NCI-H446 treated with DMSO at 0.1 percent for 48 hours (cell line): ENCODE data around the gene DISC1.

Experiments used
- DNase-seq: peaks from one replicate; lab custom pipeline; 2025; lab: John Stamatoyannopoulos, UW

The DISC1 gene

GRCh38 chr1:231817801-231818200, 191.2 kb downstream of the DISC1 start:
- no peak for DNase-seq

- no peak for DNase-seq
Observed at GRCh38 chr1:231818337-231818736, 191.7 kb downstream of the DISC1 start.

DNA sequence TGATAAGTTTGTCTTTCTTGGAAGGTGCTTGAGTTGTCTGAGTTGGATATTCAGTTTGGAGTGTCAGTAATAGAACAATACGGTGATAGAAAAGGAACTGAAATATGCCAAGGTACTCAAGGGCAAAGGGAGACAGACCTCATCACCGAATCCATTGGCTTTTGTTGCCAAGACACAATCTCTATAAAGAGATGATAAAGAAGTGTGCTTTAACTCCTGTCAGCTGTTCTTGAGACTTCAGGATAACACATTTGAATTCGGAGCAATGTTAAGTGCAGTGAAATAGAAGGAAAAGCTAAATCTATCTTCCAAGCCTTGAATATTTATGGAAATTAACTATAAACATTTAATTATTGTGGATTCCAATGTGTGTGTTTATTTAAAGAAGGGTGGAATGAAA, 194.7 kb downstream of the DISC1 start:
- no peak for DNase-seq

DNA sequence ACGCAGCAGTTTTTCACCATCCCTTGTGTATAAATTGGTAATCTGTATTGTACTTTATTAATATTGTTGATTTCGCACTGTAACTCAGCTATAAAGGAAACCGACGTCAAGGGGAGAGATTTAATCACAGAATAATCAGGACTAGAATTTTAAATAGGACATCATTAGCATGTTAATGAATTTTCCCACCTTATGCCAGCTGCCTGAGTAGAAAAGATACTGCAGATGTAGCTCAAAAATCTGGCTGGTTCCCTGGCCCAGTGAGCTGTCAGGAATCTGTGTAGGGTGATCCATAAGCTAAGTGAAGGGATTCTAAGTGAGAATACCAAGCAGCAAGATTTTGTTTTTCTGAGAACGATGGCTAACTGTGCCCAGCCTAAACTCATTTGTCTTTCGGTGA, 195.5 kb downstream of the DISC1 start:
- DNase-seq = no peak

DNA sequence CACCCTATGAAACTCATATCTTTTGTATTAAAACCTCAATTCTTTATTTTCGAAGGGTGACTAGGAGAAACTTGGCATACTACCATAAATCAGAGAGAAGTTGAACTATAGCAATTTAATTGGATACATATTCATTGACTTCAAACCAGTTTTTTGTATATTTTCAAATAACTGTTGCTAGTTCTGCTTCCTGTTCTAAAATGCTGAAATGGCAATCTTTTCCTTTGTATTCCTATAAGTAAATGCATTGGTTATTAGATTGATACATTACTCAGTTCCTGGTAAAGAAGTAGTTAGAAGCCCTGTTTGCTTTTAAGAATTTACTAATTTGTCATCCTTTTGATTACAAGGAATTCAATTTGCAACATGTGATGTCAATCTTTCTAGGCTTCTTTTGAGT, 200.0 kb downstream of the DISC1 start:
- DNase-seq = no peak

DNA sequence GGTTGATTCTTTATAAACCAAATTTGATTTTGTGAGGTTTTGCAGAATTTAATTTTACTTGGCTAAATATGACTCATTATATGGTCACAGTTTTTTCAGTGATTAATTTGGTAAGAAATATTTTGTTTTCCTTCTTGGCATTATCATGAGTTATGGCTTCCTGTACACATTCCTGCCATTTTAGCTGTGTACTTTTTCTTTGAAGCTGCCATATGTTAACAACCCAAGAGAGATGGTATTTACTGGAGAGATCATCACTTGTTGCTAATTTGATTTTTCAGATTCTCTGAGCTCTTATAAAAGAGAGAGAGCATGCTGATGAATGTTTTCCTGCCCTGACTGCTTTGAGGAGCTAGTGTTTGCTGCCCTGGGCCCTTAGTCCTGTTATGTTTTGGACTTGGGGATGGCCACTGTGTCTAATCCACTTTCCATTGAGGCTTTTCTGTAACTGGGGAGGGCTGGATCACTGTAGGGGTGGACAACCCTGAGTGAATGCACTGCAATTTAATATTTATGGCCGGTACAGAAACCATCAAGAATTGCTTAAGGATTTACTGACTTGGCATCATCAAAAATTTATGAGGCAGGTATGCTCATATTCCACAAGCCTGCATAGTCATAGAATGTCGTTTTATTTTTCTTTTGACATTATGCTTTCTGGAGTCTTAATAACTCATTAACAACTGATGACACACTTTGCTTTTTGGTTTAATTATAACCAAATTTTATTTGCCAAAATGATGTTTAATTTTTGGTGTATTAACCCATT, 200.9 kb downstream of the DISC1 start:
- peak; percentile 14 for DNase-seq

DNA sequence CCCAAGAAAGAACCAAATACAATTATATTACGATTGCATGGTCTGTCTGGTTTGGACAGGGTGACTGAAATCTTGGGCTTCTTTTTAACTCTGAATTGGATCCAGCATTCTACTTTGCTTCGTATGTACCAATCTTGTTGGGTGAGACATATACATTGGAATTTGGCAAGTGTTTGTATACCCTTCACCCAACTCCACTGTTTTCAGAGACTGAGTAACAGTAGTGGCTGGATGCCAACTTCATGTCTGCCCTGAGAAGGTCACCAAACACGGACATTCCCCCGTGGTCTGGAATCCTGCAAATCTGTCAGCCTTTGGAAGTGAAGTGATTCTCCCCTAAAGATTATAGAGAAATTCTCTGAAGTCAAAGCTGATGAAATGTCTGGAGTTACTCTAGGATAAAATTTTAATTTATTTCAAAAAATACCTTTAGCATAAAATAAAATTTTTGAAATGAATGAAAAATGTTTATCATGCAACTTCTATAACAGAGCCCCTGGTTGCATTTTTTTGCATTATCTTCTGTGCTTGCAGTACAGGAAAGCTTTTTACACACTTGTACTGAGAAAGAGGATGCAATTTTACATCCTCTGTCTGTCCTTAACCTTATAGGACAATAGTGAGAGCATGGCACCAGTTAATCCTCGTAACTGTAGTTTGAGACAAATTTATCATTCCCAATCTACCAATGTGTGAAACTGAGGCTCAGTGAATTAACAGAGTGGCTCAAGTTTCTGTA, 201.8 kb downstream of the DISC1 start:
- peak; percentile 29 for DNase-seq

DNA sequence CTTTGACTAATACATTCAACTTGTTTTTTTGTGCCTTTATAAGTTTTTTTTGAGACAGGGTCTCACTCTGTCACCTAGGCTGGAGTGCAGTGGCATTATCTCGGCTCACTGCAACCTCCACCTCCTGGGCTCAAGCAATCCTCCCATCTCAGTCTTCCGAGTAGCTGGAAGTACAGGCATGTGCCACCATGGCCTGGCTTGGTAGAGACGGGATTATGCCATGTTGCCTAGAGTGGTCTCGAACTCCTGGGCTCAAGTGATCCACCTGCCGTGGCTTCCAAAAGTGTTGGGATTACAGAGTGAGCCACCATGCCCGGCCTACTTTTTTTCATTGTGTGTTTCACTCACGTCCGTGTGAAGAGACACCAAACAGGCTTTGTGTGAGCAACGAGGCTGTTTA, 202.7 kb downstream of the DISC1 start:
- no peak for DNase-seq

GRCh38 chr1:231836227-231836893, 209.8 kb downstream of the DISC1 start:
- no peak for DNase-seq

GRCh38 chr1:231838521-231838920, 211.9 kb downstream of the DISC1 start:
- DNase-seq = no peak

DNA sequence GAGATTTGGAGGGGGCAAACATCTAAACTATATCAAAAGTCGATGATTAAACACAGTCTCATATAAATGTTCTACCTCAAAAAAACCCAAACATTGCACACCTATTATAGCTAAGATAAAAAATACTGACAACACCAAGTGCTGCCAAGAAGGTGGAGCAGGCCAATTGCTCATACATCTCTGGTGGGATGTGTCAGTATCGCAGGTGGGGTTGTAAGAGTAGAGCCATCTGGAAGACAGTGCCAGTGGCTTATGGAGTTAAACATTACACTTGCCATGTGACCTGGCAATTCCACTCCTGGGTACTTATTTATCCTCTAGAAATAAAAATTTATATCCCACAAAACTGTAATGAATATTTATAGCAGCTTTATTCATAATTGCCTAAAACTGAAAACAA, 213.4 kb downstream of the DISC1 start:
- DNase-seq = no peak

- no peak for DNase-seq
Observed at GRCh38 chr1:231841616-231842344, 215.2 kb downstream of the DISC1 start.

DNA sequence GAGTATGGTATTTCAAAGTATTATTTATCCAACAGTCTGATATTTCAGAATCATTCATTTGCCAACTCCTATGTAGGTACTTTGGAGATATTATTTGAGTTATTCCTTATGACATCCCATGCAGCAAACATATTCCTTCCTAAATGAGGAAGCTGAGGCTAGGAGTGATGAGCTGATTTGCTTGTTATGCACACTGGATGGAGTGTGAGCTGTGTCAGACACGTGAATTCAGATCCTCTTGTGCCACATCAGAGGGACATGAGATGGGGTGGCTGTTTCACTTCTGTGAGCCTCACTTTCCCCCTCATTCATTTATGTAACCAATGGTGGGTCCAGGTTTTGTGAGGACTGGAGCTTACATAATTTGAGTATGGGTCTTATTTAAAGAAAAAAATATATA, 215.9 kb downstream of the DISC1 start:
- no peak for DNase-seq

GRCh38 chr1:231844986-231845502, 218.5 kb downstream of the DISC1 start:
- DNase-seq = peak; percentile 31

DNA sequence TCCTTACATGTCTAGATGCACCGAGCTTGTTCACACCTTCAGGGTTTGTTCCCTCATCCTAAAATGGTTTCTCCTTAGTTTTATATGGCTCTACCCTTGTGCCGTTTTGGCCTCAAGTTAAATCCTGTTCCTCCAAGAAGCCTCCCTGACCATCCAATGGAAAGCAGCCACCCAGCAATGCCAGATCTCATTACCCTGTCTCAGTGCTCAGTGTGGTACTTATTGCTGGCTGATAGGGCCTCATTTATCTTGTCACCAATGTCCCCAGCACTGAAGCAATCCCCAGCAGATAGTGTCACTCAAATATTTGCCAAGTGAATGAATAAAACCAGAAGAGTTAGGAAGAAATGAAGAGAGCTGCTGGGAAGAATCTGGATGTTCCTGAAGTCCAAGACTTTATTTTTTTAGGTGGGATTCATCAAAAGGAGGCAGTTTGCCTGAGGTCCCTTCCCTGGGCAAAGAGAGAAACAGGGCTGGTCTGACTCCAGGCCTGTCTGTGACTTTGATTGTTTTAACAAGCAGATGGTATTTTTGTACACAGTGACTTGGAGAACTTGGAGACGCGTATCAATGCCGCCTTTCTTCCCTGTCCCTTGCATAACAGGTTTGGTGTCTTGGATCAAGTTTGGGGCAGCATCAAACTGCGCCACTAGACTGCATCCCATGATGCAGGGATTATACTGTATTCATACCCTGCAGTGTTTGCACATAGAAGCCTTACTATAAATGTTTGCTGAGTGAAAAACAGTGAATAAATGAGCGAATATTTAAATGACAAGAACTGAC, 221.2 kb downstream of the DISC1 start:
- DNase-seq = no peak

DNA sequence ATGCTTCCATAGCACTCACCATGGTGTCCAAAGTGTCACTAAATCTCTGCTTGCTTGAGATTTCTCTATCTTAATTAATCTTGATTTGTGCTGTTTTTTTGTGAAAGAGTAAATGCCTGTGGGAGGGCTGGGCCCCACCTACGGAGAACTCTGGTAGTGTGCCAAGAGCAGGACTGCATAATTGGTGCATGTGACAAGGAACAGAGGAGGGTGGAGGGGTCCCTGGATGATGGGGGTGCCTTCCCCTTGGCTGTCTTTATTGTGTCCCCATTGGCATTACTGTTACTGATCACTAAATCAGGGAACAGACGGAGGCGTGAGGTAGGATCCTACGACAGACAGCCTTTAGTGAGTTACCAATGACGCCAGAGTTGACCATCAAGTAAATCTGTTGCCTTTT, 223.4 kb downstream of the DISC1 start:
- DNase-seq = no peak

- no peak for DNase-seq
Observed at GRCh38 chr1:231850786-231851185, 224.2 kb downstream of the DISC1 start.

DNA sequence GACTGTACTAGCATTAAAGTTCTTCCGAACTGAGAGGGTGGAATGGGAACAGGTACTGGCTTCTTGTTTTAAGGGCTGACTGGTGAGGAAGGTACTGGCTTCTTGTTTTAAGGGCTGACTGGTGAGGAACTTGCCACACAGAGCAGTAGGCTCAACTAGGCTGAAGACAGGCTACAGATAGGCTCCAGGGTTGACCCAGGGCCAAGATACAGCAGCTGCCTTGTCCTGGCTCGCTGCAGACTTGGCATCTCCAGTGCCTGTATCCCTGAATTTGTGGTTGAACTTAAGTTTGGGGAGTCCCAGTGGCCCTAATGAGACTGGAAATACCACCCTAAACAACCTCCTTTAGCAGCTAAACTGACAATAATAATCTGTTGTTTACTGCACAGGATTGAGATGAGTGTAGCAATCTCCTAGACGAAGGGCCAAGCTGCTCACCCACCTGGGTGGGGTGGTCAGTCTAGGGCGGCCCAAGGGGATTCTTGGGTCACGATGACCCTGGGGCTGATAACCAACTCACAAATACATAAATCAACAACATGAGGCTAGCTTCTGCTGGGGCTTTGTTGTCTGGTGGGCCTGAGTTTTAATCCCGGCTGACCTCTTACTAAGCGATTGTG, 227.1 kb downstream of the DISC1 start:
- DNase-seq = no peak

DNA sequence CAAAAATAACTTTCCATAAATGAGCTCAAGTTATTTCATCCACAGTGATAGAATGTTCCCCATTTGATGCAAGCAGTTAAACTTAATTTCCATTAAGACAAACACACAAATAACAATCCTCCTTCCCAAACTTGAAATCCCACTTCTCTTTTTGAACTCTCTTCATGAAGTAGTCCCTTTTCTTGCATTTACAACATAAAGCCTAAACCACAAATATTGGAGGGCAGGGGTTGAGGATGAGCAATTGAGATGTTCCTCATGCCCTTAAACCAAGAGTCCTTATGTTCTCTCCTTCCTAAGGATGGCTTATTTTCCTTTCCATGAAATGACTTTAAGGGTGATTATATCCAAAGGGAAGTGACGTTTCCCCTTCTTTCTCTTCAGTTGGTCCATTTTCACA, 228.8 kb downstream of the DISC1 start:
- DNase-seq = no peak

DNA sequence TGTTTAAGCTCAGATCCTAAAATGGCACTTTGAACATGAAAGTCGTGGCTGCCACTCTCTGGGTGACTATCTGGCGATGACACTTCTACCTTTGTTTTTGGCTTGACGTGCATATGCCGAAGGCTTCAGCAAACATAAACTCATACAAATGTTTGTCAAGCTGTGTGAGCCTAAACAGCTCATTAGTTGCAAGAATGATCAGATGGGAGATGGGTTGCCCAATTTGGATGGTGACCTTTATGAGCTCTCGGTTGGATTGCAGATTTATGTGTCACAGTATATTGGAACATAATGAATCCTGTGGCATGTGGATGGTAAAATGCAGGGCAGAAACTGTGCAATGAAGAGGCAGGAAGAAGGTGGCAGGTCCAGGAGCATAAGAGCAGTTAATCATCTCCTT, 229.3 kb downstream of the DISC1 start:
- no peak for DNase-seq

GRCh38 chr1:231856426-231856825, 229.8 kb downstream of the DISC1 start:
- DNase-seq = no peak
